Measurements from ENCODE around the gene ZBTB7B. TPM values are rescaled to one million over a fixed set of nuclear protein-coding genes. Genes with fewer than 3 reads are reported as not detected.
A peak's percentile ranks its signal among the peaks of the same experiment; 100 is the strongest.
"Not testable (repeated sequence)": the region's sequence is repeated elsewhere in the genome, so short reads cannot be mapped to it uniquely, and the experiment has no call there.

ZBTB7B gene
- polyA plus RNA-seq, 3 donors from 2014 or later: 0.96 to 3.3 (median 1.8) TPM

GRCh38 chr1:154972213-154972516, 30.4 kb upstream of the ZBTB7B start:
- Mint-ChIP-seq H3K27ac (peak overlapping the region in 2 of 6 donors; percentile 78 to 85), H3K27me3 (ENCODE audit: low read depth in 3 of 3) (peaks cover 0 to 1% (median 0%) of the 10 kb centered on the region in 3 donors), H3K4me1 (peaks cover 8 to 22% of the 10 kb centered on the region in 2 donors), H3K9me3 (no peaks in the 10 kb centered on the region), H3K36me3 (no peaks in the 10 kb centered on the region), H3K4me3 (peak overlapping the region in 1 of 5 donors; percentile 15)
- no peak for DNase-seq

GRCh38 chr1:154972517-154973343, 29.9 kb upstream of the ZBTB7B start:
- peaks cover 8 to 22% of the 10 kb centered on the region in 2 donors for H3K4me1 Mint-ChIP-seq
- DNase-seq: no peak
- H3K27ac Mint-ChIP-seq: peak overlapping the region in 2 of 6 donors; percentile 78 to 85
- H3K27me3 Mint-ChIP-seq (ENCODE audit: low read depth in 3 of 3): peaks cover 0 to 1% (median 0%) of the 10 kb centered on the region in 3 donors
- no peaks in the 10 kb centered on the region for H3K36me3 Mint-ChIP-seq
- H3K9me3 Mint-ChIP-seq: no peaks in the 10 kb centered on the region
- peak overlapping the region in 1 of 5 donors; percentile 59 for H3K4me3 Mint-ChIP-seq

GRCh38 chr1:154973344-154974101, 29.1 kb upstream of the ZBTB7B start:
- DNase-seq: peak; percentile 86 to 88 (median 88)
- Mint-ChIP-seq H3K4me1 (peaks cover 8 to 22% of the 10 kb centered on the region in 2 donors), H3K27me3 (ENCODE audit: low read depth in 3 of 3) (peaks cover 0 to 1% (median 0%) of the 10 kb centered on the region in 3 donors), H3K36me3 (no peaks in the 10 kb centered on the region), H3K27ac (no peak overlapping the region), H3K9me3 (no peaks in the 10 kb centered on the region), H3K4me3 (no peak overlapping the region)

DNA sequence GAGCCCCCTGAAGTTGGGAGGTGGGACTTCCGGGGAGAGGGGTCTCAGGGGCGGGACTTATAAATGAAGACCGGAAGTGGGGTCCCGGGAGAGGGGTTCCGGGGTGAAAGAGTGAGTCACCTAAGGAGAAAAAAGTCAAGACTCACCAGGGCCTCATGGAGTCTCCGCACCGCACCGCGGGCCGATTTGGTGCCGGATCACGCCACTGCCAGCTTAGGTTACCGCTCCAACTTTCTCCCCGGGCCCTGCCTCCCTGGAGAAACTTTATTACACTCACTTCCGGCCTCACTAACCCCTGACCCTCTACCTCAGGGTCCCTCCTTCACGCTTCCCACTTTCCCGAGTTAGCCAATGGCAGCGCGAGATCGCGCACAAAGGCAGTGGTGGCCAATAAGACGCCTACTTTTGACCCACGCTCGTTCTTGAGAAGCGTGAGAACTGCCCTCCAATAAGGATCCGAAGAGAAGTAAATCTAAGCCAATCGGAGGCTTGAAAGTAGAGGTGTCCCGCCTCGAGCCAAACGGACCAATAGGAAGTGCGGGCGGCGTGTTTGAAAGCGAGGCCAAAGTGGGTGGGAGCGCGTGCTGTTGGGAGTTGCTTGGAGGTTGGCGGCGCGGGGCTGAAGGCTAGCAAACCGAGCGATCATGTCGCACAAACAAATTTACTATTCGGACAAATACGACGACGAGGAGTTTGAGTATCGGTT, 28.3 kb upstream of the ZBTB7B start, which contains the start of gene CKS1B:
Gene CKS1B, plus strand, starts transcription at position 580 of the 706 bp plus-strand sequence. Its CDS starts 65 bp downstream, at position 645.
- Mint-ChIP-seq H3K9me3 (no peaks in the 10 kb centered on the region), H3K27me3 (ENCODE audit: low read depth in 3 of 3) (peaks cover 0 to 1% (median 0%) of the 10 kb centered on the region in 3 donors), H3K4me3 (no peak within 1 kb of the TSS), H3K4me1 (peaks cover 5 to 22% of the 10 kb centered on the region in 2 donors), H3K36me3 (no peaks in the 10 kb centered on the region), H3K27ac (no peak within 1 kb of the TSS)
- peak; percentile 99 for DNase-seq

DNA sequence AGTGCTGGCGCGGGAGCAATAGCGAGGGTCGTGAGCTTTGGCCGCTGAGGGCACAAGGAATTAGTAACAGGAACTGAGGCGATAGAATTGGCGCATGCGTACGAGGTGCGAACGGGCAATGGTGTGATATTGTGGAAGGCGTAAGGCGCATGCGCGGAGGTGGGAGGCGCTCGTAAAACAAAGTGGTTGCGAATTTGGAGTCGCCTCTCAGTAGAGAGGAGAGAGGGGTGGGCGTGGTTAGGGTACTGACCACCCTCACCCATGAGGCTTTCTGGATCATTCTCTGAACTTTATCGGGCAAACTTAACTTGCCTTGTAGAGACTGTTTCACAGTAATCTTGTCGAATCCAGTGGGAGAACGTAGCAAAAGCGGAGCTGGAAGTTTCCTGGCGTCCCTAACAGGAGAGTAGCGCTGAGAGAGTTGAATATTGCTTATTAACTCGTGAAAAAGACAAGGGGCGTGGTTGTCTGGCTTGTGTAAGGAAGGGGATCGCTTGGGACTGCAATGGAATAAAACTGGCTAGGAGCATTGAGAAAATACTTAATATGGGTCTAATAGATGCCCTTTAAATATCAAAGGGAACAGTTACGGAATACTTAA, 27.7 kb upstream of the ZBTB7B start:
- Mint-ChIP-seq H3K4me1 (peaks cover 0 to 22% of the 10 kb centered on the region in 2 donors), H3K27me3 (ENCODE audit: low read depth in 3 of 3) (peaks cover 0 to 1% (median 0%) of the 10 kb centered on the region in 3 donors), H3K36me3 (no peaks in the 10 kb centered on the region), H3K4me3 (no peak overlapping the region), H3K27ac (no peak overlapping the region), H3K9me3 (no peaks in the 10 kb centered on the region)
- DNase-seq: peak; percentile 97 to 98 (median 98)

DNA sequence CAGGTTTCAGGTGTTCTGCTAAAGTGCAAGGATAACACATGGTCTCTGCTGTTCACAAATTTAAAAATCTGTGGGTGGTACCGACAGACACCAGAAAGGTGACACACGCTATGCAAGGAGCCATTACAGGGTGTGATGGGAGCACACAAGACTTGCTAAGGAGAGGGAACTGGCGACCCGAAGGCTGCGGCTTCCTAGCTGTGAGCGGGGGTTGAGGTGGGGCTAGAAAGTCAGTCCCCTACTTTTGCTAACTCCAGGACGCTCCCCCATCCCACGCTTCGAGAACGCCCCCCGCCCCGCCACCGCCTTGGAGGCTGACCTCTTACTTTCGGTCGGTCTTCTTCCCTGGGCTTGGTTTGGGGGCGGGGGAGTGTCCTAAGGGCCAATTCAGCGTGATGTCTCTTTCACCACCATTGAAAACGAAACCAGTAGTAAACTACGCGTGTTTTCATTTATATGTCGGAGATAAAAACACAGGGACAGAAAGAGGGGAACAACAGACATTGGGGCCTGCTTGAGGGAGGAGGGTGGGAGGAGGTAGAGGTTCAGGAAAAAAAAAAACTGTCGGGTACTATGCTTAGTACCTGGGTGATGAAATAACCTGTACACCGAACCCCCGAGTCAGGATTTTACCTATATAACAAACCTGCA, 27.1 kb upstream of the ZBTB7B start:
- peaks cover 0 to 1% (median 0%) of the 10 kb centered on the region in 3 donors for H3K27me3 Mint-ChIP-seq (ENCODE audit: low read depth in 3 of 3)
- peak; percentile 65 to 68 (median 65) for DNase-seq
- H3K9me3 Mint-ChIP-seq: no peaks in the 10 kb centered on the region
- H3K4me3 Mint-ChIP-seq: no peak overlapping the region
- no peak overlapping the region for H3K27ac Mint-ChIP-seq
- no peaks in the 10 kb centered on the region for H3K36me3 Mint-ChIP-seq
- H3K4me1 Mint-ChIP-seq: peaks cover 0 to 22% of the 10 kb centered on the region in 2 donors

GRCh38 chr1:154977762-154978161, 24.8 kb upstream of the ZBTB7B start:
- not testable (repeated sequence) for DNase-seq; H3K27me3 Mint-ChIP-seq (ENCODE audit: low read depth in 3 of 3); H3K4me1 Mint-ChIP-seq; H3K9me3 Mint-ChIP-seq; H3K36me3 Mint-ChIP-seq
- Mint-ChIP-seq H3K27ac (peak overlapping the region in 2 of 6 donors; percentile 50 to 61), H3K4me3 (peak overlapping the region in 2 of 5 donors; percentile 22 to 54)

DNA sequence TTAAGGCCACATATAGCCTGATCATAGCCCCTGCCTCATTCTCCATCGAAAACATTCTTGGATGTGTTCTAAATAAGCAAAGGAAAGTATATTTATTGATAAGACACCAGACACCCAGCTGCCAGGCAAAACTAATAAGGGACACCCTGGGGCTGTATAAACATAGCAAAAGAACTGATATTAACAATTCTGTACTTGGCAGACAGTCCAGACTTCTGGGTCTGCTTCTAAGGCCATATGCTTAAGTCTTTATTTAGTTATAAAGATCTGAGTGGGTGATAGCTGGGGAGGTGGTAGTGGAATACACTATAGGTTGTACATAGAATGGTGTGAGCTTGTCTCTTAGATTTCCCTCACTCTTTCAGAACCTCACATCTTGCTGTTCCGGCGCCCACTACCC, 24.2 kb upstream of the ZBTB7B start:
- no peaks in the 10 kb centered on the region for H3K36me3 Mint-ChIP-seq
- no peak overlapping the region for H3K4me3 Mint-ChIP-seq
- H3K27me3 Mint-ChIP-seq (ENCODE audit: low read depth in 3 of 3): no peaks in the 10 kb centered on the region
- H3K27ac Mint-ChIP-seq: no peak overlapping the region
- no peaks in the 10 kb centered on the region for H3K9me3 Mint-ChIP-seq
- DNase-seq: no peak
- peaks cover 0 to 2% of the 10 kb centered on the region in 2 donors for H3K4me1 Mint-ChIP-seq

GRCh38 chr1:154982341-154982740, 20.3 kb upstream of the ZBTB7B start:
- Mint-ChIP-seq H3K27me3 (ENCODE audit: low read depth in 3 of 3) (no peaks in the 10 kb centered on the region), H3K4me3 (no peak overlapping the region), H3K9me3 (no peaks in the 10 kb centered on the region), H3K4me1 (peaks cover 0 to 2% of the 10 kb centered on the region in 2 donors), H3K36me3 (no peaks in the 10 kb centered on the region), H3K27ac (no peak overlapping the region)
- no peak for DNase-seq

GRCh38 chr1:154982897-154983648, 19.5 kb upstream of the ZBTB7B start, which contains the start of gene FLAD1:
FLAD1 (plus strand) TSS chr1:154983344; CDS start chr1:154983695, 351 bp downstream.
- no peaks in the 10 kb centered on the region for H3K9me3 Mint-ChIP-seq
- H3K27ac Mint-ChIP-seq: peak within 1 kb of the TSS in 1 of 6 donors; percentile 82
- DNase-seq: peak; percentile 95 to 97 (median 96)
- no peaks in the 10 kb centered on the region for H3K27me3 Mint-ChIP-seq (ENCODE audit: low read depth in 3 of 3)
- peaks cover under 1 to 2% of the 10 kb centered on the region in 2 donors for H3K4me1 Mint-ChIP-seq
- peaks cover 0 to 3% (median 0%) of the 10 kb centered on the region in 3 donors for H3K36me3 Mint-ChIP-seq
- no peak within 1 kb of the TSS for H3K4me3 Mint-ChIP-seq

DNA sequence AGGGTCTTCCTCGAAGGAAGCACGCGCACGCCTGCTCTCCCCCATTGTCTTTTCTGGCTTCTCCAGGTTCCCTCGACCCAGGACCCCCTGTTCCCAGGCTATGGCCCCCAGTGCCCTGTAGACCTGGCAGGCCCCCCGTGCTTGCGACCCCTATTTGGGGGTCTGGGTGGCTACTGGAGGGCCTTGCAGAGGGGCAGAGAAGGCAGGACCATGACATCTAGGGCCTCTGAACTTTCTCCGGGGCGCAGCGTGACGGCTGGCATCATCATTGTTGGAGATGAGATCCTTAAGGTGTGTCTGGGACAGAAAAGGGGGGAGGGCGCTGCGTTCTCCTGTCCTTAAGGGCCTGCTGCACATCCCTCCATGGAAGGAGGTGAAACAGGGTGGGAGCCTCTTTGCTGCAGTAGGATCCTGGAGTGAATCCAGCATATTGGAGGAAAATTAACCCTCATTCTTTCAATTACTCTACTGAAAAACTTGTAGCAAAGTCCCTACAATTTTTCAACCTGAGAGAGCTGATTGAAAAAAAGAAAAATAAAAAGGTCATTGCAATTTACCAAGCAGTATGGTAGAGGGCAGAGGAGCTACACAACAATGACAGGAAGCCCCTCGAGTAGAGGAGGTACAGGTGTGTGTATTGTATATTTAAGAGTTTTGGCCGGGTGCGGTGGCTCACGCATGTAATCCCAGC, 18.7 kb upstream of the ZBTB7B start:
- peak overlapping the region in 1 of 6 donors; percentile 82 for H3K27ac Mint-ChIP-seq
- peaks cover 0 to 10% (median 1%) of the 10 kb centered on the region in 3 donors for H3K36me3 Mint-ChIP-seq
- no peaks in the 10 kb centered on the region for H3K9me3 Mint-ChIP-seq
- peaks cover 0 to under 1% (median 0%) of the 10 kb centered on the region in 3 donors for H3K27me3 Mint-ChIP-seq (ENCODE audit: low read depth in 3 of 3)
- no peak for DNase-seq
- peaks cover 2 to 9% of the 10 kb centered on the region in 2 donors for H3K4me1 Mint-ChIP-seq
- no peak overlapping the region for H3K4me3 Mint-ChIP-seq

DNA sequence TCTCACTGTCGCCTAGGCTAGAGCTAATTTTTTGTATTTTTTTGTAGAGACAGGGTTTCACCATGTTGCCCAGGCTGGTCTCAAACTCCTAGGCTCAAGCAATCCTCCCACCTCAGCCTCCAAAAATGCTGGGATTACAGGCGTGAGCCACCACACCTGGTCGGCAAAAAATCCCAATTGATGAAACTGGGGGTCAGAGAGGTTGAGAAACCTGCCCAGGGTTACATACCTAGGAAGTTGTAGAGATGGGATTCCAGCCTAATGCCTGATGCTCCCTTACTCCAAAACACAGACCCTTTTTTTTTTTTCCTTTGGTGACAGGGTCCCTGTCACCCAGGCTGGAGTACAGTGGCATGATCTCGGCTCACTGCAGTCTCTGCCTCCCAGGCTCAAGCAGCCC, 15.9 kb upstream of the ZBTB7B start:
- H3K27ac Mint-ChIP-seq; H3K9me3 Mint-ChIP-seq; H3K4me3 Mint-ChIP-seq; H3K27me3 Mint-ChIP-seq (ENCODE audit: low read depth in 3 of 3); DNase-seq: not testable (repeated sequence)
- Mint-ChIP-seq H3K4me1 (peaks cover 6 to 19% of the 10 kb centered on the region in 2 donors), H3K36me3 (peaks cover 0 to 17% (median 3%) of the 10 kb centered on the region in 3 donors)
